Prostate gland (tissue), 2 donors: ENCODE measurements around the gene PYURF. TPM values are rescaled to one million over a fixed set of nuclear protein-coding genes. Genes with fewer than 3 reads are reported as not detected.

Experiments
- DNase-seq: peaks from one replicate; pipeline ENCODE4 v3.0.0-alpha.2; 2019; ENCODE audit warnings: low spot score
- H3K27ac ChIP-seq, 2 donors: fragments of 200-600 bp; sonication (generic); 2 replicates each; pipeline ENCODE4 v1.5.1; 2017 to 2019
- H3K27me3 ChIP-seq: fragments of 200-600 bp; sonication (generic); replicated peaks from 2 replicates; pipeline ENCODE4 v1.5.1; 2019; ENCODE audit not compliant: insufficient read depth
- H3K36me3 ChIP-seq, 2 donors: fragments of 200-600 bp; sonication (generic); 1 replicate in 1 of 2; 2 replicates in 1 of 2; pipeline versions ENCODE4 v1.5.1 to v1.8.1; 2017 to 2019
- H3K4me1 ChIP-seq: fragments of 200-600 bp; sonication (generic); replicated peaks from 2 replicates; pipeline ENCODE4 v1.5.1; 2019
- H3K4me3 ChIP-seq, 2 donors: fragments of 200-600 bp; sonication (generic); 2 replicates each; pipeline ENCODE4 v1.5.1; 2017 to 2019
- H3K9me3 ChIP-seq: fragments of 200-600 bp; sonication (generic); 2 replicates; pipeline ENCODE4 v1.5.1; 2017
- CTCF ChIP-seq, 4 experiments: fragments of 200-600 bp in 2 of 4; fragments of 450-650 bp in 2 of 4; sonication (generic) in 2 of 4; IDR thresholded peaks; 1 replicate in 3 of 4; 2 replicates in 1 of 4; pipeline ENCODE4 v1.5.1; 2016 to 2019; ENCODE audit warnings: antibody characterized with exemption in 4 of 4, mild to moderate bottlenecking in 2 of 4, moderate library complexity in 2 of 4
- POLR2A ChIP-seq: fragments of 450-650 bp; IDR thresholded peaks from one replicate; pipeline ENCODE4 v1.6.1; 2016; ENCODE audit warnings: antibody characterized with exemption, mild to moderate bottlenecking
- POLR2AphosphoS5 ChIP-seq: sonication (generic); formaldehyde crosslinking; IDR thresholded peaks from one replicate; pipeline ENCODE4 v1.6.1; 2017; ENCODE audit warnings: antibody characterized with exemption
- WGBS: methylation state at CpG from one replicate; pipeline ENCODE4 v1.1.5; 2018; 5-methylcytosine and 5-hydroxymethylcytosine counted together
- intact Hi-C: fragments of 100-400 bp; cut with DNase I; formaldehyde crosslinking; loops from one replicate; pipeline ENCODE4 v1.14.2; 2022
- total RNA-seq, 2 donors: library from RNA; depleted of rRNA; stranded (reverse); fragments of >200 nt; gene quantifications; one replicate each; pipeline ENCODE4 v1.1.0, GENCODE V29; 2016

Gene PYURF
- total RNA-seq = 100 to 1,000 TPM in 1 of 2 donors, 10 to 100 TPM in 1; 84.5 to 133 TPM

GRCh38 chr4:88523325-88524129 is at the start of gene PYURF:
Gene PYURF (minus strand): TSS chr4:88523776. CDS start chr4:88523700, 76 bp downstream.
- TF ChIP-seq CTCF (IDR thresholded peaks at IDR 0.05) (peak in 1 of 4 experiments; percentile 27), POLR2AphosphoS5 (peak; percentile 91), POLR2A (peak; percentile 94)
- intact Hi-C loops = loop anchor here (5.0 to 10.0 kb wide), 4 partner anchors 66 to 519 kb away; partner anchors contain the start of genes HERC3, HERC5 and PKD2

GRCh38 chr4:88570001-88570400 is 46.4 kb upstream of the PYURF start:
- TF ChIP-seq POLR2AphosphoS5 = no peak
- no peak for TF ChIP-seq CTCF (IDR thresholded peaks at IDR 0.05)
- TF ChIP-seq POLR2A = no peak
- Histone ChIP-seq H3K4me3 (no peak overlapping the region), H3K9me3 (no peaks in the 10 kb centered on the region), H3K27ac (no peak overlapping the region), H3K4me1 (no peaks in the 10 kb centered on the region), H3K27me3 (no peaks in the 10 kb centered on the region), H3K36me3 (no peaks in the 10 kb centered on the region)
- intact Hi-C loops = no loop called here
- DNase-seq = no peak

More at GRCh38 chr4:88523325-88524129, at the start of gene PYURF:
- WGBS = under 1% methylated on average over 57 of the region's 68 CpGs
- H3K36me3 ChIP-seq = no peaks in the 10 kb centered on the region
- peak within 1 kb of the TSS; percentile 89 for H3K27ac ChIP-seq
- no peaks in the 10 kb centered on the region for H3K27me3 ChIP-seq
- peak; percentile 93 for DNase-seq
- no peaks in the 10 kb centered on the region for H3K9me3 ChIP-seq
- H3K4me1 ChIP-seq = peaks cover 6% of the 10 kb centered on the region
- H3K4me3 ChIP-seq = peak within 1 kb of the TSS; percentile 77 to 85

- Histone ChIP-seq H3K27ac (no peak overlapping the region), H3K4me3 (no peak overlapping the region), H3K36me3 (no peaks in the 10 kb centered on the region), H3K27me3 (no peaks in the 10 kb centered on the region), H3K9me3 (no peaks in the 10 kb centered on the region), H3K4me1 (no peaks in the 10 kb centered on the region)
- TF ChIP-seq CTCF (IDR thresholded peaks at IDR 0.05) = no peak
- TF ChIP-seq POLR2AphosphoS5 = no peak
- TF ChIP-seq POLR2A = no peak
- no peak for DNase-seq
- intact Hi-C loops = no loop called here
- 93% methylated on average over 1 of the region's 1 CpG for WGBS
Measured at GRCh38 chr4:88567591-88567990, 44.0 kb upstream of the PYURF start.

- Histone ChIP-seq H3K27ac (no peak overlapping the region), H3K4me1 (no peaks in the 10 kb centered on the region), H3K36me3 (no peaks in the 10 kb centered on the region), H3K9me3 (no peaks in the 10 kb centered on the region), H3K4me3 (no peak overlapping the region), H3K27me3 (no peaks in the 10 kb centered on the region)
- intact Hi-C loops = no loop called here
- DNase-seq = no peak
- TF ChIP-seq CTCF (IDR thresholded peaks at IDR 0.05) = no peak
- no peak for TF ChIP-seq POLR2AphosphoS5
- no peak for TF ChIP-seq POLR2A
- 88% methylated on average over 7 of the region's 7 CpGs for WGBS
Measured at GRCh38 chr4:88549815-88550214, 26.2 kb upstream of the PYURF start.
